ENCODE results near the gene HECA.

DNA sequence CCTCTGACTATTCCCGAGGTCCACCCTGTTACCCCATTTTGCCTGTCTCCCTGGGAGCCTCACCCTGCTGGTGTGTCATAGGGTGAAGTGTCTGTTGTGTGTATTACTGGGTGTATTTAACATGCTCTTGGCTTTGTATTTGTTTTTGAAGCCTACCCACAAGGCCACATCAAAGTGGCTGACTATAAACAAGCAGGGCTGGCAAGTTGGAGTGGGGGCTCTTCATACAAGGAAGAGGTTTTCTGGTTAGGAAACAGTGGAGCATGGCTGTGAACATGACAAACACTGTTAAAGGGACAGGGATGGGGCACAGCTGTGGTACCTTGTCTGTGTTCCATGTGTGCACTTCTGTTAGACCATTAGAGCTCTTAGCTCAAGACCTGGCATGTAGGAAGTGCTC is 26.3 kb downstream of the HECA start:
- TF ChIP-seq ETV6 (CRISPR knock-in tag; IDR thresholded peaks at IDR 0.05) (no peak), SP1 (CRISPR knock-in tag; conservative IDR thresholded peaks at IDR 0.05) (no peak), FOXP1 (CRISPR knock-in tag; IDR thresholded peaks at IDR 0.05; ENCODE audit: borderline replicate concordance) (no peak), FOXJ3 (CRISPR knock-in tag; IDR thresholded peaks at IDR 0.05; ENCODE audit: borderline replicate concordance) (no peak), PRRX2 (CRISPR knock-in tag; IDR thresholded peaks at IDR 0.05) (no peak), MYBL2 (CRISPR knock-in tag; IDR thresholded peaks at IDR 0.05) (no peak)
- TF ChIP-seq, protein P1, sequence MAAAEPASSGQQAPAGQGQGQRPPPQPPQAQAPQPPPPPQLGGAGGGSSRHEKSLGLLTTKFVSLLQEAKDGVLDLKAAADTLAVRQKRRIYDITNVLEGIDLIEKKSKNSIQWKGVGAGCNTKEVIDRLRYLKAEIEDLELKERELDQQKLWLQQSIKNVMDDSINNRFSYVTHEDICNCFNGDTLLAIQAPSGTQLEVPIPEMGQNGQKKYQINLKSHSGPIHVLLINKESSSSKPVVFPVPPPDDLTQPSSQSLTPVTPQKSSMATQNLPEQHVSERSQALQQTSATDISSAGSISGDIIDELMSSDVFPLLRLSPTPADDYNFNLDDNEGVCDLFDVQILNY (CRISPR knock-in tag; IDR thresholded peaks at IDR 0.05), result no peak
- TF ChIP-seq, protein P2, sequence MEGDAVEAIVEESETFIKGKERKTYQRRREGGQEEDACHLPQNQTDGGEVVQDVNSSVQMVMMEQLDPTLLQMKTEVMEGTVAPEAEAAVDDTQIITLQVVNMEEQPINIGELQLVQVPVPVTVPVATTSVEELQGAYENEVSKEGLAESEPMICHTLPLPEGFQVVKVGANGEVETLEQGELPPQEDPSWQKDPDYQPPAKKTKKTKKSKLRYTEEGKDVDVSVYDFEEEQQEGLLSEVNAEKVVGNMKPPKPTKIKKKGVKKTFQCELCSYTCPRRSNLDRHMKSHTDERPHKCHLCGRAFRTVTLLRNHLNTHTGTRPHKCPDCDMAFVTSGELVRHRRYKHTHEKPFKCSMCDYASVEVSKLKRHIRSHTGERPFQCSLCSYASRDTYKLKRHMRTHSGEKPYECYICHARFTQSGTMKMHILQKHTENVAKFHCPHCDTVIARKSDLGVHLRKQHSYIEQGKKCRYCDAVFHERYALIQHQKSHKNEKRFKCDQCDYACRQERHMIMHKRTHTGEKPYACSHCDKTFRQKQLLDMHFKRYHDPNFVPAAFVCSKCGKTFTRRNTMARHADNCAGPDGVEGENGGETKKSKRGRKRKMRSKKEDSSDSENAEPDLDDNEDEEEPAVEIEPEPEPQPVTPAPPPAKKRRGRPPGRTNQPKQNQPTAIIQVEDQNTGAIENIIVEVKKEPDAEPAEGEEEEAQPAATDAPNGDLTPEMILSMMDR (IDR thresholded peaks at IDR 0.05), result no peak
- TF ChIP-seq, protein P3, sequence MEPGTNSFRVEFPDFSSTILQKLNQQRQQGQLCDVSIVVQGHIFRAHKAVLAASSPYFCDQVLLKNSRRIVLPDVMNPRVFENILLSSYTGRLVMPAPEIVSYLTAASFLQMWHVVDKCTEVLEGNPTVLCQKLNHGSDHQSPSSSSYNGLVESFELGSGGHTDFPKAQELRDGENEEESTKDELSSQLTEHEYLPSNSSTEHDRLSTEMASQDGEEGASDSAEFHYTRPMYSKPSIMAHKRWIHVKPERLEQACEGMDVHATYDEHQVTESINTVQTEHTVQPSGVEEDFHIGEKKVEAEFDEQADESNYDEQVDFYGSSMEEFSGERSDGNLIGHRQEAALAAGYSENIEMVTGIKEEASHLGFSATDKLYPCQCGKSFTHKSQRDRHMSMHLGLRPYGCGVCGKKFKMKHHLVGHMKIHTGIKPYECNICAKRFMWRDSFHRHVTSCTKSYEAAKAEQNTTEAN (CRISPR knock-in tag; IDR thresholded peaks at IDR 0.05), result no peak
- TF ChIP-seq, protein P4, sequence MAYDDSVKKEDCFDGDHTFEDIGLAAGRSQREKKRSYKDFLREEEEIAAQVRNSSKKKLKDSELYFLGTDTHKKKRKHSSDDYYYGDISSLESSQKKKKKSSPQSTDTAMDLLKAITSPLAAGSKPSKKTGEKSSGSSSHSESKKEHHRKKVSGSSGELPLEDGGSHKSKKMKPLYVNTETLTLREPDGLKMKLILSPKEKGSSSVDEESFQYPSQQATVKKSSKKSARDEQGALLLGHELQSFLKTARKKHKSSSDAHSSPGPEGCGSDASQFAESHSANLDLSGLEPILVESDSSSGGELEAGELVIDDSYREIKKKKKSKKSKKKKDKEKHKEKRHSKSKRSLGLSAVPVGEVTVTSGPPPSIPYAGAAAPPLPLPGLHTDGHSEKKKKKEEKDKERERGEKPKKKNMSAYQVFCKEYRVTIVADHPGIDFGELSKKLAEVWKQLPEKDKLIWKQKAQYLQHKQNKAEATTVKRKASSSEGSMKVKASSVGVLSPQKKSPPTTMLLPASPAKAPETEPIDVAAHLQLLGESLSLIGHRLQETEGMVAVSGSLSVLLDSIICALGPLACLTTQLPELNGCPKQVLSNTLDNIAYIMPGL (CRISPR knock-in tag; IDR thresholded peaks at IDR 0.05), result no peak
